ENCODE data around the gene AKAP5. TPM values are rescaled to one million over a fixed set of nuclear protein-coding genes. Genes with fewer than 3 reads are reported as not detected.

Gene AKAP5
- polyA plus RNA-seq, 1 of the 3 experiments (the other 2 are of a cell fraction) = 0.28 TPM

GRCh38 chr14:64463195-64463594 lies 2.1 kb upstream of the AKAP5 start:
- 95% methylated on average over 2 of the region's 2 CpGs for WGBS (ENCODE audit: low lambda C conversion rate)
- H2AFZ ChIP-seq (ENCODE audit: low read depth) = no peak overlapping the region
- CTCF ChIA-PET = interaction anchor here (0.7 to 5.5 kb wide), 6 partner anchors 16 to 174 kb away, joined by 3 to 28 read pairs (median 5); partner anchors contain the start of gene ZBTB1
- H3K79me2 ChIP-seq (ENCODE audit: insufficient read depth) = no peaks in the 10 kb centered on the region
- no peaks in the 10 kb centered on the region for H3K9me2 ChIP-seq
- no peak for TF ChIP-seq JUND (IDR thresholded peaks at IDR 0.05)
- no peak for TF ChIP-seq GATA2 (CRISPR knock-in tag; IDR thresholded peaks at IDR 0.05)
- TF ChIP-seq, protein P1, sequence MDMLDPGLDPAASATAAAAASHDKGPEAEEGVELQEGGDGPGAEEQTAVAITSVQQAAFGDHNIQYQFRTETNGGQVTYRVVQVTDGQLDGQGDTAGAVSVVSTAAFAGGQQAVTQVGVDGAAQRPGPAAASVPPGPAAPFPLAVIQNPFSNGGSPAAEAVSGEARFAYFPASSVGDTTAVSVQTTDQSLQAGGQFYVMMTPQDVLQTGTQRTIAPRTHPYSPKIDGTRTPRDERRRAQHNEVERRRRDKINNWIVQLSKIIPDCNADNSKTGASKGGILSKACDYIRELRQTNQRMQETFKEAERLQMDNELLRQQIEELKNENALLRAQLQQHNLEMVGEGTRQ (IDR thresholded peaks at IDR 0.05; ENCODE audit: borderline replicate concordance, low read depth, low read length) = no peak
- TF ChIP-seq, protein P2, sequence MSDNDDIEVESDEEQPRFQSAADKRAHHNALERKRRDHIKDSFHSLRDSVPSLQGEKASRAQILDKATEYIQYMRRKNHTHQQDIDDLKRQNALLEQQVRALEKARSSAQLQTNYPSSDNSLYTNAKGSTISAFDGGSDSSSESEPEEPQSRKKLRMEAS (IDR thresholded peaks at IDR 0.05; ENCODE audit: low read depth) = no peak
- no peak for TF ChIP-seq MXI1 (IDR thresholded peaks at IDR 0.05; ENCODE audit: low read depth, low read length)
- H3K4me2 ChIP-seq = no peak overlapping the region
- DNase-seq = no peak
- H4K20me1 ChIP-seq (ENCODE audit: insufficient read depth) = no peaks in the 10 kb centered on the region
- no peaks in the 10 kb centered on the region for H3K27me3 ChIP-seq (ENCODE audit: insufficient read depth)
- no peak overlapping the region for H3K4me3 ChIP-seq (ENCODE audit: low read depth in 2 of 2, low read length in 1 of 2)
- peaks cover 0 to 13% of the 10 kb centered on the region in 2 experiments; a peak in 2 of 4 replicates for H3K4me1 ChIP-seq (ENCODE audit: control insufficient read depth in 1 of 2, insufficient read depth in 2 of 2, low read depth in 1 of 2, low read length in 1 of 2)
- POLR2A ChIA-PET = interaction anchor here (0.7 kb wide), 1 partner anchor 950 kb away, joined by 3 read pairs; no protein-coding TSS in a partner anchor
- H3K9ac ChIP-seq = no peak overlapping the region
- H3K9me3 ChIP-seq = no peaks in the 10 kb centered on the region
- peaks cover 8% of the 10 kb centered on the region for H3F3A ChIP-seq (replicated peaks; ENCODE audit: insufficient read depth)
- H3K27ac ChIP-seq (ENCODE audit: low read depth in 2 of 2, low read length in 1 of 2) = no peak overlapping the region
- H3K36me3 ChIP-seq (replicated peaks in 1 of 2; ENCODE audit: control insufficient read depth in 1 of 2, insufficient read depth in 2 of 2, low read length in 1 of 2) = peaks cover 2 to 7% of the 10 kb centered on the region in 2 experiments

GRCh38 chr14:64463873-64464272 lies 1.4 kb upstream of the AKAP5 start:
- no peaks in the 10 kb centered on the region for H3K9me3 ChIP-seq
- no peaks in the 10 kb centered on the region for H3K27me3 ChIP-seq (ENCODE audit: insufficient read depth)
- H3K4me1 ChIP-seq (ENCODE audit: control insufficient read depth in 1 of 2, insufficient read depth in 2 of 2, low read depth in 1 of 2, low read length in 1 of 2) = peaks cover 0 to 13% of the 10 kb centered on the region in 2 experiments; a peak in 2 of 4 replicates
- no peak overlapping the region for H3K4me3 ChIP-seq (ENCODE audit: low read depth in 2 of 2, low read length in 1 of 2)
- no peaks in the 10 kb centered on the region for H3K79me2 ChIP-seq (ENCODE audit: insufficient read depth)
- no peak for TF ChIP-seq YY1 (IDR thresholded peaks at IDR 0.05; ENCODE audit: low read depth)
- no peak for TF ChIP-seq GABPA (IDR thresholded peaks at IDR 0.05; ENCODE audit: low read depth)
- TF ChIP-seq, protein P3, sequence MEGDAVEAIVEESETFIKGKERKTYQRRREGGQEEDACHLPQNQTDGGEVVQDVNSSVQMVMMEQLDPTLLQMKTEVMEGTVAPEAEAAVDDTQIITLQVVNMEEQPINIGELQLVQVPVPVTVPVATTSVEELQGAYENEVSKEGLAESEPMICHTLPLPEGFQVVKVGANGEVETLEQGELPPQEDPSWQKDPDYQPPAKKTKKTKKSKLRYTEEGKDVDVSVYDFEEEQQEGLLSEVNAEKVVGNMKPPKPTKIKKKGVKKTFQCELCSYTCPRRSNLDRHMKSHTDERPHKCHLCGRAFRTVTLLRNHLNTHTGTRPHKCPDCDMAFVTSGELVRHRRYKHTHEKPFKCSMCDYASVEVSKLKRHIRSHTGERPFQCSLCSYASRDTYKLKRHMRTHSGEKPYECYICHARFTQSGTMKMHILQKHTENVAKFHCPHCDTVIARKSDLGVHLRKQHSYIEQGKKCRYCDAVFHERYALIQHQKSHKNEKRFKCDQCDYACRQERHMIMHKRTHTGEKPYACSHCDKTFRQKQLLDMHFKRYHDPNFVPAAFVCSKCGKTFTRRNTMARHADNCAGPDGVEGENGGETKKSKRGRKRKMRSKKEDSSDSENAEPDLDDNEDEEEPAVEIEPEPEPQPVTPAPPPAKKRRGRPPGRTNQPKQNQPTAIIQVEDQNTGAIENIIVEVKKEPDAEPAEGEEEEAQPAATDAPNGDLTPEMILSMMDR (IDR thresholded peaks at IDR 0.05) = no peak
- TF ChIP-seq EZH2phosphoT487 (IDR thresholded peaks at IDR 0.05; ENCODE audit: borderline replicate concordance, low read depth) = no peak
- TF ChIP-seq, protein P1 (IDR thresholded peaks at IDR 0.05; ENCODE audit: borderline replicate concordance, low read depth, low read length) = no peak
- TF ChIP-seq, protein P2 (IDR thresholded peaks at IDR 0.05; ENCODE audit: low read depth) = no peak
- no peak for TF ChIP-seq TCF12 (IDR thresholded peaks at IDR 0.05)
- TF ChIP-seq NRF1 (IDR thresholded peaks at IDR 0.05; ENCODE audit: low read depth, low read length) = no peak
- TF ChIP-seq FOSL2 (IDR thresholded peaks at IDR 0.05; ENCODE audit: borderline replicate concordance, low read depth) = no peak
- TF ChIP-seq TEAD4 (IDR thresholded peaks at IDR 0.05; ENCODE audit: borderline replicate concordance, insufficient read depth) = no peak
- peaks cover 0 to 3% of the 10 kb centered on the region in 2 experiments for H3K36me3 ChIP-seq (replicated peaks in 1 of 2; ENCODE audit: control insufficient read depth in 1 of 2, insufficient read depth in 2 of 2, low read length in 1 of 2)
- H4K20me1 ChIP-seq (ENCODE audit: insufficient read depth) = no peaks in the 10 kb centered on the region
- H3K4me2 ChIP-seq = no peak overlapping the region
- ChIA-PET CTCF (interaction anchor here (0.9 to 5.5 kb wide), 5 partner anchors 15 to 173 kb away, joined by 3 to 28 read pairs (median 4); no protein-coding TSS in a partner anchor), POLR2A (interaction anchor here (0.6 kb wide), 1 partner anchor 27 kb away, joined by 3 read pairs; no protein-coding TSS in a partner anchor)
- H3F3A ChIP-seq (replicated peaks; ENCODE audit: insufficient read depth) = peaks cover 8% of the 10 kb centered on the region
- H3K27ac ChIP-seq (ENCODE audit: low read depth in 2 of 2, low read length in 1 of 2) = no peak overlapping the region
- no peak for DNase-seq
- WGBS (ENCODE audit: low lambda C conversion rate) = 89% methylated on average over 6 of the region's 6 CpGs
- H3K9me2 ChIP-seq = no peaks in the 10 kb centered on the region
- no peak overlapping the region for H2AFZ ChIP-seq (ENCODE audit: low read depth)
- H3K9ac ChIP-seq = no peak overlapping the region
